HG03039 (cell line): ENCODE measurements around the gene GSX1.
A peak's percentile ranks its signal among the peaks of the same experiment; 100 is the strongest.
"Not testable (repeated sequence)": the region's sequence is repeated elsewhere in the genome, so short reads cannot be mapped to it uniquely, and the experiment has no call there.

Experiments
- ATAC-seq: cut with Tn5 transposase; IDR thresholded peaks from one replicate; pipeline ENCODE4 v1.9.1; 2021; ENCODE audit warnings: mild to moderate bottlenecking, moderate library complexity; ENCODE audit not compliant: unreplicated experiment

Gene GSX1

DNA sequence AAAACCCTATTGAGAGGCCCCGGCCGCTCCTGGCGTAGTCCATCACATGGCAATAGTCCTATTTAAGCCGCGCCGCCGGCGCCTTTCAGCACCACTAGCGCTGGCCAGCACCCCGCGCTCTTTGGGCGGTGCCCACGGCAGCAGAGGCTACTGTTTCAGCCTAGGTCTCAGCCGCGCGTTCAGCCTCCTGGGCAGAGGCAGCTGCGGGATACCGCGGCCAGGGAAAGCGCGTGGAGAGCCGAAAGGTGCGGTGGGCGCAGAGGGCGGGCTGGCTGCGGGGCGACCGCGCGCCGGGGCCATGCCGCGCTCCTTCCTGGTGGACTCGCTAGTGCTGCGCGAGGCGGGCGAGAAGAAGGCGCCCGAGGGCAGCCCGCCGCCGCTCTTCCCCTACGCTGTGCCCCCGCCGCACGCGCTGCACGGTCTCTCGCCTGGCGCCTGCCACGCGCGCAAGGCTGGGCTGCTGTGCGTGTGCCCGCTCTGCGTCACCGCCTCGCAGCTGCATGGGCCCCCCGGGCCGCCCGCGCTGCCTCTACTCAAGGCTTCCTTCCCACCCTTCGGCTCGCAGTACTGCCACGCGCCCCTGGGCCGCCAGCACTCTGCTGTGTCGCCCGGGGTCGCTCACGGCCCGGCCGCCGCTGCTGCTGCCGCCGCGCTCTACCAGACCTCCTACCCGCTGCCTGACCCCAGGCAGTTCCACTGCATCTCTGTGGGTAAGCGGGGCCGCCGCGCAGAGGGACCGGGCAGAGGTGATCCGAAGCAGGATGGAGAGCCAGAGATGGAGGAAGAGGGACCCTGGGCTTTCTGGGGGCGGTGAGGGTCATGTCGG is at the start of gene GSX1:
TSS of gene GSX1 (plus strand) at position 91 of the 826 bp plus-strand sequence. CDS start at position 299, 208 bp downstream.
- ATAC-seq = no peak

GRCh38 chr13:27744801-27745200 is 47.5 kb upstream of the GSX1 start:
- ATAC-seq = no peak

DNA sequence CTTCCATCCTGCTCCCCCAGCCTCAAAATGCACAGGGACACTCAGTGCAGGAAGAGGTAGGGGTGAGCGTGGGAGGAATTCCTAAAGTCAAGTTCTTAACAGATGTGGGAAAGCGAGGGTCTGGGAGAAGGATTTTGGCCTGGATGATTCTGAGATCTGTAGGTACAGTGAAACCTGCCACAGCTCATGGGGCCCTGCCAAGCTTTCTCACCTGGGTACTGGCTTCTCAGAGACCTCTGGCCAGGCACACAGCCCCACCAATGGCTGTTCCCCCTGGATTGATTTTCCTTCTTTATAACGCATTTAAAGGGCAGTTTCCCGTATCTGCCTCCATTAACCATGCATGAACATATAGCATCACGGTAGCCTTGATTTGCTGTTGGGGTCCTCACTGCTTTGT is 47.0 kb upstream of the GSX1 start:
- no peak for ATAC-seq

DNA sequence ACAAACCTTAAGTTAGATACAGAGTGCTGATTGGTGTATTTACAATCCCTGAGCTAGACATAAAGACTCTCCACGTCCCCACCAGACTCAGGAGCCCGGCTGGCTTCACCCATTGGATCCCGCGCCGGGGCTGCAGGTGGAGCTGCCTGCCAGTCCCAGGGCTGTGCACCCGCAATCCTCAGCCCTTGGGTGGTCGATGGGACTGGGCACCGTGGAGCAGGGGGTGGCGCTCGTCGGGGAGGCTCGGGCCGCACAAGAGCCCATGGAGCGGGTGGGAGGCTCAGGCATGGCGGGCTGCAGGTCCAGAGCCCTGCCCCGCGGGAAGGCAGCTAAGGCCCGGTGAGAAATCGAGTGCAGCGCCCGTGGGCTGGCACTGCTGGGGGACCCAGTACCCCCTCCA is 44.1 kb upstream of the GSX1 start:
- not testable (repeated sequence) for ATAC-seq

DNA sequence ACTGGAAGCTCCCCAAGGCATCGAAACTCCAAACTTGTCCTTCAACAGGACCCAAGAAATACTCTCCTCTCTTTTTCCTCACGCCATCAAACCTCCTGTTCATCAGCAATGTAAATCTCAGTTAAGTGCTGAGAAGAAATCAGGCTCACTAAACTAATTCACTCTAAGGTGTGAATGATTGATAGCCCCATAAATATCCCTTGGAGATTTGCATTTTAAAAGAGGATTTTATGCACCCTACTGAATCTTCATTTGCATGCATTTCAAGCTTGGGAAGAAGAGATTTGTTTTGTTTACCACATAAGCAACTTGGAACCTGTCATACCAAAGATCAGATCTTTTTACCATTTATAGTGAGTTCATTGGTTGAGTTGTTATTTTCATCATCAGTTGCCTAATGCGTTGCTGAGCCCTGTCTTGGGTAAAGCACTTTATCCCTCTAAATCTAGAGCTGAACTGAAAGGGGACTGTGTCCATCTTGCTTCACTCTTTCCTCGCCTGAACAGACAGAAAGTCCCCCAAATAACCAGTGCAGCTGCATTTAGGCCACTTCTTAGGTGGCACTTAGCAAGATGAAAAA is 40.2 kb upstream of the GSX1 start:
- no peak for ATAC-seq

- ATAC-seq = no peak
Observed at GRCh38 chr13:27765650-27766049, 26.6 kb upstream of the GSX1 start.

DNA sequence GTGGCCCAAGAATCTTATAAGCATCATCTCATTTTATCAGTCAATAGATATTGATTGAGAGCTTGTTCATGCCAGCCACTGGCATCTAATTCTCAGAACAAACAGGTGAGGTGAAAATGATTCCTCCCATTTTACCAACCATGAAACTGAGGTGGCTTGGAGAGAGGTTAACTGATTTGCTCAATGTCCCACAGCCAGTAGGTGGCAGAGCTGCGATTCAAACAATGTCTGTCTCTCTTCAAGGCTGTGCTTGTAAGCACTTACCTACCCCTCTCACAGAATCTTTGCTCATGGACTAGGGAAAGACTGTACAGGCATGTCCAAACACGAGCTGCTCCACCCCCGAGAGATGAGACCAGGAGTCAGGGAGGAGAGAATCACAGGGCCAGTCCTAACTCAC is 21.5 kb upstream of the GSX1 start:
- ATAC-seq = no peak

GRCh38 chr13:27772651-27773425 is 19.4 kb upstream of the GSX1 start:
- no peak for ATAC-seq

DNA sequence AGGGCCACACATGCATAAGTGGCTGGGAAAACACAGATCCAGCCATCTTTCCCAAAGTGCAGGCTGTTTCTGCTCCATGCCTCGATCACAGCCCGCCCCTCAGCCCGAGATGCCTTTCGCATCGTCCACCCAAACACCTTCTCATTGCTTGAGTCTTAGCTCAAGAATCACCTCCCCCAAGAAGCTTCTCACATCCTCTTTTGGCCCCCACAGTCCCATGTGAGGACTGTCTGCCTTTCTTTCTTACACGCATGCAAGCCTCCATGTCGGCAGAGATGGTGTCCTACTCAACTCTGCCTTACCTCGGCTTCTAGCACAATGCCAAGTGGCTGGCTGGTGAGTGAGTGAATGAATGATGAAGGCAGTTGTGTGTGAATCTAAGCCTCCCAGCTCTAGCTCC is 18.1 kb upstream of the GSX1 start:
- peak; percentile 42 for ATAC-seq

GRCh38 chr13:27774651-27775050 is 17.6 kb upstream of the GSX1 start:
- ATAC-seq = peak; percentile 24

GRCh38 chr13:27775943-27776342 is 16.3 kb upstream of the GSX1 start:
- ATAC-seq = no peak

DNA sequence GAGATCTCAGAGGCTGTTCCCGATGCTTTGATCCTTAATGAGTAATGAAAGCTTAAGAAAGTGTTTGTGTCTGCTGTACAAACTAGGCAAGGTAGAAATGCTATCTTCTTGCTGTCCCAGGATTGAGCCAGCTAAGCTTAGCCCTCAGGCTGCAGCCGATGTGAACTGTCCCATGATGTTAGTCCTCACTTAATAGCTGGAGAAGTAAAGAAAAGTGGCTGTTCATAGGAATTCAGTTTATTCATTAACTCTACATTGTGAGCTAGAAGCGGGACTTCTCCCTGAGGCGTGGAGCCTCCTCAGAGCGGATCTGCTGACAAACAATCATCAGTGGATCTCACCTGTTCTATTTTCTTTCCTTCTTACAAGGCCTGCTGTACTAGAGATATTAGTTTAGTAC is 10.1 kb upstream of the GSX1 start:
- ATAC-seq = no peak

DNA sequence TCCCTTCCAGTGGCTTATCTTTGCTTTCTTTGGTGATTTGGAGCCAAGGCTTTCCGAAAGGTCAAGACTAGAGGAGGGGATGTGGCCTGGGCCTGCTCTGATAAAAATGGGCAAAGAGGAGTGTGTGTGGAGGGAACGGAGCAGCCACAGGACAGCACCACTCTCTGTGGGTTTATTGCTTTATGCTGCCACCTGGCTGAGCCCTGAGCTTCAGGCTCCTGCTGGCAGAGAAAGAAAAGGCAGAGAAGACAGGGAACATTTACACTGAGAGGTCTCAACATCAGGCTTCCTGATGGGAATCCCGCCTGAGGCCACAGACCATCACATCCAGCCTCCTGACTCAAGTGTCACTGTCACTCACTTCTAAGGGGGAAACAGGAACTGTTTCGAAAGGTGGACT is 9.2 kb upstream of the GSX1 start:
- ATAC-seq = no peak

DNA sequence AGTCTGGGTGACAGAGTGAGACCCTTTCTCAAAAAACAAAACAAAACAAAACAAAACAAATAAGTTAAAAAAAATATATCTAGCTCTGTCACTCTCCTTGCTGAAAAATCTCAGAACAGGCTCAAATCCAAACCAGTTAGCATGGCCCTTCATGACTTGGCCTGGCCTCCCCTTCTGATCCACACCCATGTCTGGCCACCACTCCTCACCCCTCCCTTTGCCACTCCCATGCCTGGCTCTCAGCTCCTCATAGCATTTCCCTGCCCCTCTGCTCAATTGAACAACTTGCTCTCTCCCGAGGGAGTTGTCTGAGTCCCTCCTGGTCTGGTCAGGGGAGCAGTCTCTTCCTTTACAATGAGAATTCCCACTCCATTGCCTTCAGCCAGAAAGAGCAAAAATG is 4.0 kb upstream of the GSX1 start:
- ATAC-seq = no peak

DNA sequence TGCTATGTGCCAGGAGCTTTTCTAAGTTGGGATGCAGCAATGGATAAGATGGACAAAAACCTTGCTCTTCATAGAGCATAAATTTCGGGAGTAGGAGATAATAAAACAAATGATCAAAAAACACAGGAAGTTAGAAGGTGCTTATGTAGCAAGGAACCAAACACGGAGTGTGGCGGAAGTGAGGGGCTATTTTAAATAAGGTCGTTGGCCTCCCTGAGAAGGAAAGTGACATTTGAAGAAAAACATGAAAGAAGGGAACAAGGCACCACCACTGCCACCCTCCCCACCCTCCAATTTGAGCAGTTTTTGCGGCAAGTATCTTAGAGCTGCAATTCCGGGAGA is 3.2 kb upstream of the GSX1 start:
- ATAC-seq = no peak

- ATAC-seq = no peak
Observed at GRCh38 chr13:27789495-27790303, 2.6 kb upstream of the GSX1 start.

- no peak for ATAC-seq
Observed at GRCh38 chr13:27790523-27790922, 1.8 kb upstream of the GSX1 start.

DNA sequence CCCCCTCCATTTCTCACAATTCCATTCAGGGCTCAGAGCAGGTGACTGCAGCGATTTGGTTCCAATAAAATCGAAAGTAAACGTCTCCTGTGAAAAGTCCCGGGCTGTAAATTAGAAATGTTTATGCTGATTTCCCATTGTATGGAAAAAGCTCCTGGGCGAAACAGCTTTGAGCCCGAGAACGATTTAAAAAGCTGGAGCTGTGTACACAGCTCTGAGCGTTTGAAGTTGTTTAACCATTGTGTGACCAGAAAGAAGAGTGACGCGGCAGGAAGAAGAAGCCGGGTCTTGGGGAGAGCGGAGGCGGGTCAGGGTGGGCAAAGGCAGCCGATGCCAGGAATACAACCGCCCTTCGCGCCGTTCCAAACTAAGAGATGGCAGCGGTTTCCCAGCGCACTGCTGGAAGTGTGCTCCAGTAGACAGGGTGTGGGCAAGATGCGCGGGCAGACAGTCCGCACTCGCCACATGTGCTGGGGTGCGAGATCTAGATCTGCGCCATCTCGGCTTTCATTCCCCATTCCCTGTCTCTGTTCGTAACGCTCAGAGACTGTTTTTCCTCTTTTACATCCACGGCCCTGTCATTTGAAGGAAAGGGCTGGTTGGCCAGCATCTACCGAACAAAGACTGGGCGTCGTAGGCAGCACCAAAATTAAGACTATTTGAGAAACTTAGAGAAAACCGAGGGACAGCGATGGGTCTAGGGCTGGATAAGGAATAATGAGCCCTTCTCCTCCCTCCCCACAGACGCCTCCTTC is 960 bp upstream of the GSX1 start:
- ATAC-seq = no peak

DNA sequence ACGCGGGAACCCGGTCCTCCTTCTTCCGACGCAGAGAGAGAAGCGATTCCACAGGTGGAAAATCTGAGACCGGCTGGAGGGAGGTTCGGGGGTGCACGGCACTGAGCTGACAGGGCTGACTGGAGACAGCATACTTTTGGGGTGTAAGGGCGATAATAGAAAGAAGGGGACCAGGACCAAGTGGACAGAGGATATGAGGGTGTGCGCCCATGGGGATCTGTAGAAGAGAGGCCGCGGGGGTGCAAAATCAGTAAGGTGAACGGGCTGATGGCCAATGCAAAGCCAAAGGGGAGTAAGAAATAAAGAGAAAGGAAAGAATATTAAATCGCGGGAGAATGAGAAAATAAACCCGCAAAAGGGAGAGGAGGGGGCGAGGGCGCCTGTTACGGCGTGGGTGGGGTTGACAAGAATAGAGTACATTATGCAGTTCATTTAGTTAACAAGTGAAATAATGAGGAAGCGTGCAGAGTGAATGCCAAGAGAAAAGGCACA is 336 bp upstream of the GSX1 start:
- ATAC-seq = no peak
